Astrocyte of the cerebellum (primary cell): ENCODE results near the gene HTRA3.

ENCODE experiments used
- DNase-seq: peaks from one replicate; pipeline ENCODE4 v3.0.0-alpha.2; 2011; ENCODE audit warnings: low read depth
- H3K4me3 ChIP-seq: 2 replicates; pipeline ENCODE4 v1.5.1; 2011; ENCODE audit warnings: mild to moderate bottlenecking, low read depth, low read length, moderate library complexity
- in situ Hi-C: cut with HindIII; loops from 2 replicates; pipeline ENCODE4 v1.10.0; 2017; ENCODE audit warnings: low sequenced_read_pairs
- TF ChIP-seq, protein P1 (sequence below): IDR thresholded peaks from 2 replicates; pipeline ENCODE4 v1.5.1; 2012; ENCODE audit warnings: low read length, low read depth, moderate library complexity, mild to moderate bottlenecking; ENCODE audit errors: missing control alignments

The HTRA3 gene

GRCh38 chr4:8233672-8234484 lies 35.7 kb upstream of the HTRA3 start:
- in situ Hi-C loops, result loop anchor here (5.0 kb wide), 1 partner anchor 73 kb away; no protein-coding TSS in a partner anchor
- H3K4me3 ChIP-seq, result no peak overlapping the region
- DNase-seq, result no peak
- TF ChIP-seq, protein P1, sequence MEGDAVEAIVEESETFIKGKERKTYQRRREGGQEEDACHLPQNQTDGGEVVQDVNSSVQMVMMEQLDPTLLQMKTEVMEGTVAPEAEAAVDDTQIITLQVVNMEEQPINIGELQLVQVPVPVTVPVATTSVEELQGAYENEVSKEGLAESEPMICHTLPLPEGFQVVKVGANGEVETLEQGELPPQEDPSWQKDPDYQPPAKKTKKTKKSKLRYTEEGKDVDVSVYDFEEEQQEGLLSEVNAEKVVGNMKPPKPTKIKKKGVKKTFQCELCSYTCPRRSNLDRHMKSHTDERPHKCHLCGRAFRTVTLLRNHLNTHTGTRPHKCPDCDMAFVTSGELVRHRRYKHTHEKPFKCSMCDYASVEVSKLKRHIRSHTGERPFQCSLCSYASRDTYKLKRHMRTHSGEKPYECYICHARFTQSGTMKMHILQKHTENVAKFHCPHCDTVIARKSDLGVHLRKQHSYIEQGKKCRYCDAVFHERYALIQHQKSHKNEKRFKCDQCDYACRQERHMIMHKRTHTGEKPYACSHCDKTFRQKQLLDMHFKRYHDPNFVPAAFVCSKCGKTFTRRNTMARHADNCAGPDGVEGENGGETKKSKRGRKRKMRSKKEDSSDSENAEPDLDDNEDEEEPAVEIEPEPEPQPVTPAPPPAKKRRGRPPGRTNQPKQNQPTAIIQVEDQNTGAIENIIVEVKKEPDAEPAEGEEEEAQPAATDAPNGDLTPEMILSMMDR, result no peak

DNA sequence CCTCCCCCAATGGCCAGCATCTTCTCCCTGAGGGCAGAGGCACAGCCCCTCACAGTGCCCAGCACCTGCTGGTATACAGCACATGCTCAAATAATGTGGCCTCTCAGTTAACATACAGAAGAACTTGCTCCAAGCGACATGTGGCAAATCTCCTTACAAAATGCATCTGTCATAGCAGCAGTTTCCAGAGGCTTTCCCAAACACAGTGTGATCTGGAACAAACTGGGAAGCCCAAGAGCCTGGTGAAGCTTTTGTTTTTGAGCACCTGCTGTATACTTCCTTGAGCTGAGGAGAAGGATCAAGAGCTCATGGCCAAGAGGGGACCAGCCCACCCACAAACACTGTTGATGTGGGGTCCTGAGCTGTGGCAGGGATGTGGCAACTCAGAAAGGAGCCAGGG lies 34.8 kb upstream of the HTRA3 start:
- no peak overlapping the region for H3K4me3 ChIP-seq
- no peak for DNase-seq
- in situ Hi-C loops, result loop anchor here (5.0 kb wide), 1 partner anchor 73 kb away; no protein-coding TSS in a partner anchor
- TF ChIP-seq, protein P1, result no peak

- in situ Hi-C loops, result no loop called here
- H3K4me3 ChIP-seq, result no peak overlapping the region
- no peak for DNase-seq
- TF ChIP-seq, protein P1, result no peak
These were observed 34.3 kb upstream of the HTRA3 start for GRCh38 chr4:8235224-8235623.

- TF ChIP-seq, protein P1, result no peak
- no peak overlapping the region for H3K4me3 ChIP-seq
- DNase-seq, result no peak
- in situ Hi-C loops, result no loop called here
These were observed 33.9 kb upstream of the HTRA3 start for GRCh38 chr4:8235686-8236085.

DNA sequence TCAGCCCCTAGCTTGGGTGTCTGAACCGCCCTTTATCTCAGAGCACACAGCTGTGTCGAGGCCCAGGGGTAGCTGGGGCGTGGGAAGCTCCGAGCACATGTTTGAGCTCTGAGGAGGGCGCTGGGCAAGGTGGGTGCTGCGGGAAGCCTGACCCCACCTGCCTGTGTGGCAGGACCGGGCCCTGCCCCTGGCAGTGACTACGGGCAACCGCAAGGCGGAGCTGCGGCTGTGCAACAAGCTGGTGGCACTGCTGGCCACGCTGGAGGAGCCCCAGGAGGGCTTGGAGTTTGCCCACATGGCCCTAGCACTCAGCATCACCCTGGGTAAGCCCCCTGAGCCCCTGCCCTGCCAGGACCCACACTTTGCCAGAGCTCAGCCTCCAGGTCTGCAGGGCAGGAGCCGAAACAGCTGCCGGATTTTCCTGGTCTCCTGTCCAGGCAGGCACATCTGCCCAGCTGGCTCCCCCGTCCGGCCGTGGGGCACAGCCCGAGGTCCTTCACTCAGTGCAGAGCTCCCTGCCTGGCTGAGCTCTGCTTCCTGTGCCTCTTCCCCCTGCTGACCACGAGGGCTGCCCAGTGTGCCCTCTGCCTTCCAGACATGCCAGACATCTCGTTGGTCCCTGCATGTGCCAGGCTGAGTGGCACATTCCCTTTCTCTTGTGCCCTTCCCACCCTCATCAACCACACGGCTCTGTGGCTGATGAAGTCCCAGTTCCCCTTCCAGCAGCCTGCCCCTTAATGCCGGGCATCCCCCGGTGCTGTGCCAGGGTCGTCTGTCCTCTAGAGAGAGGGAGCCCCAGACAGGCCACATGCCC lies 33.2 kb upstream of the HTRA3 start:
- no peak overlapping the region for H3K4me3 ChIP-seq
- no peak for DNase-seq
- TF ChIP-seq, protein P1, result no peak
- in situ Hi-C loops, result no loop called here

DNA sequence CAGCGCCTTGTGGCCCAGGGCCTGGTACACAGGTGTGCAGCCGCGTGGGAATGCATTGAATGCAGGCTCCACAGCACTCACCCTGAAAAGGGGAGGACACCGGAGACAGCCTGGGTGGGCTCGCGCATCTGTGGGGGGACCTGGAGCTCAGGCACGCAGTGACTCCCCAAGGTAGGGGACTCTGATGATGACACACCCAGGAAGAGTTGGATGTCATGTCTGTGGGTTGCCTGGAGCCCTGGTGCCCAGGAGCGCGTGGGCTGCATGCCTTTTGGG lies 32.7 kb upstream of the HTRA3 start:
- no peak for DNase-seq
- in situ Hi-C loops, result no loop called here
- TF ChIP-seq, protein P1, result no peak
- no peak overlapping the region for H3K4me3 ChIP-seq
